GM15510 (cell line): ENCODE data around the gene ARHGEF28.

Experiments
- POLR2A ChIP-seq: IDR thresholded peaks from 3 replicates; pipeline ENCODE4 v1.6.1; 2011; ENCODE audit warnings: borderline replicate concordance; ENCODE audit not compliant: insufficient read length; ENCODE audit errors: extremely low read depth

Gene ARHGEF28

GRCh38 chr5:73812457-73812856 lies 186.5 kb downstream of the ARHGEF28 start:
- TF ChIP-seq POLR2A, result no peak

GRCh38 chr5:73812962-73813588 lies 187.1 kb downstream of the ARHGEF28 start:
- no peak for TF ChIP-seq POLR2A

GRCh38 chr5:73814233-73814846 lies 188.3 kb downstream of the ARHGEF28 start:
- no peak for TF ChIP-seq POLR2A

- TF ChIP-seq POLR2A, result no peak
These were observed 189.6 kb downstream of the ARHGEF28 start for GRCh38 chr5:73815631-73816030.

GRCh38 chr5:73816656-73817420 lies 190.8 kb downstream of the ARHGEF28 start:
- no peak for TF ChIP-seq POLR2A

GRCh38 chr5:73818357-73818756 lies 192.4 kb downstream of the ARHGEF28 start:
- TF ChIP-seq POLR2A, result no peak

GRCh38 chr5:73820326-73820725 lies 194.3 kb downstream of the ARHGEF28 start:
- TF ChIP-seq POLR2A, result no peak

GRCh38 chr5:73821003-73821402 lies 195.0 kb downstream of the ARHGEF28 start:
- TF ChIP-seq POLR2A, result no peak

- no peak for TF ChIP-seq POLR2A
These were observed 196.4 kb downstream of the ARHGEF28 start for GRCh38 chr5:73822278-73822988.

GRCh38 chr5:73822989-73823339 lies 197.0 kb downstream of the ARHGEF28 start:
- TF ChIP-seq POLR2A, result no peak

GRCh38 chr5:73823508-73823925 lies 197.5 kb downstream of the ARHGEF28 start:
- no peak for TF ChIP-seq POLR2A

GRCh38 chr5:73825199-73825598 lies 199.2 kb downstream of the ARHGEF28 start:
- no peak for TF ChIP-seq POLR2A

GRCh38 chr5:73825736-73826135 lies 199.7 kb downstream of the ARHGEF28 start:
- no peak for TF ChIP-seq POLR2A

GRCh38 chr5:73826301-73827105 lies 200.5 kb downstream of the ARHGEF28 start:
- TF ChIP-seq POLR2A, result no peak

- TF ChIP-seq POLR2A, result no peak
These were observed 201.1 kb downstream of the ARHGEF28 start for GRCh38 chr5:73827106-73827450.

GRCh38 chr5:73828465-73828864 lies 202.5 kb downstream of the ARHGEF28 start:
- no peak for TF ChIP-seq POLR2A

GRCh38 chr5:73830646-73831045 lies 204.7 kb downstream of the ARHGEF28 start:
- no peak for TF ChIP-seq POLR2A
